ENCODE results near the gene TEKTIP1. TPM values are rescaled to one million over a fixed set of nuclear protein-coding genes. Genes with fewer than 3 reads are reported as not detected.

The TEKTIP1 gene
- total and polyA plus RNA-seq, 9 of the 15 experiments (the other 6 are each of a cell fraction or from before 2014, with no cell fraction given): 0.66 TPM; not detected in 8

- TF ChIP-seq SIRT6 (IDR thresholded peaks at IDR 0.05; ENCODE audit: low read depth, low read length): no peak
- TF ChIP-seq KLF6 (CRISPR knock-in tag; IDR thresholded peaks at IDR 0.05; ENCODE audit: borderline replicate concordance): no peak
- TF ChIP-seq, protein P1, sequence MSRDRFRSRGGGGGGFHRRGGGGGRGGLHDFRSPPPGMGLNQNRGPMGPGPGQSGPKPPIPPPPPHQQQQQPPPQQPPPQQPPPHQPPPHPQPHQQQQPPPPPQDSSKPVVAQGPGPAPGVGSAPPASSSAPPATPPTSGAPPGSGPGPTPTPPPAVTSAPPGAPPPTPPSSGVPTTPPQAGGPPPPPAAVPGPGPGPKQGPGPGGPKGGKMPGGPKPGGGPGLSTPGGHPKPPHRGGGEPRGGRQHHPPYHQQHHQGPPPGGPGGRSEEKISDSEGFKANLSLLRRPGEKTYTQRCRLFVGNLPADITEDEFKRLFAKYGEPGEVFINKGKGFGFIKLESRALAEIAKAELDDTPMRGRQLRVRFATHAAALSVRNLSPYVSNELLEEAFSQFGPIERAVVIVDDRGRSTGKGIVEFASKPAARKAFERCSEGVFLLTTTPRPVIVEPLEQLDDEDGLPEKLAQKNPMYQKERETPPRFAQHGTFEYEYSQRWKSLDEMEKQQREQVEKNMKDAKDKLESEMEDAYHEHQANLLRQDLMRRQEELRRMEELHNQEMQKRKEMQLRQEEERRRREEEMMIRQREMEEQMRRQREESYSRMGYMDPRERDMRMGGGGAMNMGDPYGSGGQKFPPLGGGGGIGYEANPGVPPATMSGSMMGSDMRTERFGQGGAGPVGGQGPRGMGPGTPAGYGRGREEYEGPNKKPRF (IDR thresholded peaks at IDR 0.05; ENCODE audit: low read depth, low read length): no peak
- no peak for TF ChIP-seq HNRNPK (IDR thresholded peaks at IDR 0.05; ENCODE audit: low read depth, low read length, poor library complexity, severe bottlenecking)
- TF ChIP-seq RUNX1 (IDR thresholded peaks at IDR 0.05; ENCODE audit: low read depth): no peak
- no peak for TF ChIP-seq PHB2 (IDR thresholded peaks at IDR 0.05; ENCODE audit: low read depth)
- TF ChIP-seq HNRNPL (IDR thresholded peaks at IDR 0.05; ENCODE audit: low read depth, low read length): no peak
- no peak for TF ChIP-seq PRMT5 (CRISPR knock-in tag; IDR thresholded peaks at IDR 0.05)
- TF ChIP-seq FOXP1 (CRISPR knock-in tag; IDR thresholded peaks at IDR 0.05): no peak
- TF ChIP-seq JUN (IDR thresholded peaks at IDR 0.05; ENCODE audit: borderline replicate concordance, low read depth, low read length): no peak
- TF ChIP-seq JUN (CRISPR knock-in tag; IDR thresholded peaks at IDR 0.05; ENCODE audit: borderline replicate concordance): no peak
- 0 out of 2 replicates have a peak, but pooled peaks have one; percentile 12 for TF ChIP-seq MYC (IDR thresholded peaks at IDR 0.05; ENCODE audit: low read depth, low read length)
- TF ChIP-seq MYC (CRISPR knock-in tag; IDR thresholded peaks at IDR 0.05; ENCODE audit: borderline replicate concordance, low read depth): no peak
- TF ChIP-seq FOS (IDR thresholded peaks at IDR 0.05; ENCODE audit: extremely low read depth, insufficient read length): peak; percentile 72
- no peak for TF ChIP-seq NCOA1 (IDR thresholded peaks at IDR 0.05; ENCODE audit: low read depth)
- TF ChIP-seq ARID4B (CRISPR knock-in tag; IDR thresholded peaks at IDR 0.05): no peak
- TF ChIP-seq, protein P2, sequence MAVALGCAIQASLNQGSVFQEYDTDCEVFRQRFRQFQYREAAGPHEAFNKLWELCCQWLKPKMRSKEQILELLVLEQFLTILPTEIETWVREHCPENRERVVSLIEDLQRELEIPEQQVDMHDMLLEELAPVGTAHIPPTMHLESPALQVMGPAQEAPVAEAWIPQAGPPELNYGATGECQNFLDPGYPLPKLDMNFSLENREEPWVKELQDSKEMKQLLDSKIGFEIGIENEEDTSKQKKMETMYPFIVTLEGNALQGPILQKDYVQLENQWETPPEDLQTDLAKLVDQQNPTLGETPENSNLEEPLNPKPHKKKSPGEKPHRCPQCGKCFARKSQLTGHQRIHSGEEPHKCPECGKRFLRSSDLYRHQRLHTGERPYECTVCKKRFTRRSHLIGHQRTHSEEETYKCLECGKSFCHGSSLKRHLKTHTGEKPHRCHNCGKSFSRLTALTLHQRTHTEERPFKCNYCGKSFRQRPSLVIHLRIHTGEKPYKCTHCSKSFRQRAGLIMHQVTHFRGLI (CRISPR knock-in tag; IDR thresholded peaks at IDR 0.05): no peak
- TF ChIP-seq HMGN3 (IDR thresholded peaks at IDR 0.05; ENCODE audit: borderline replicate concordance, extremely low read depth, insufficient read length, low read depth, low read length): peak; percentile 80
- TF ChIP-seq ZNF445 (CRISPR knock-in tag; IDR thresholded peaks at IDR 0.05; ENCODE audit: low read depth): no peak
- no peak for TF ChIP-seq ZC3H4 (CRISPR knock-in tag; IDR thresholded peaks at IDR 0.05; ENCODE audit: borderline replicate concordance)
- TF ChIP-seq RBM15 (IDR thresholded peaks at IDR 0.05; ENCODE audit: insufficient read depth, low read length): no peak
Observed at GRCh38 chr19:3572132-3572854, 33.3 kb downstream of the TEKTIP1 start (continued).

All from K562 (cell line).